A549 treated with CpdA at 1 μM for 4 hours (cell line): ENCODE measurements around the gene NELFB. TPM values are rescaled to one million over a fixed set of nuclear protein-coding genes. Genes with fewer than 3 reads are reported as not detected.

Source experiments
- total RNA-seq: library from RNA; stranded (reverse); fragments of 200-300 nt; extraction: Qiagen RNA extraction; gene quantifications from 5 replicates; pipeline ENCODE4 v1.2.3, GENCODE V29; 2022; ENCODE audit warnings: low read depth

NELFB gene
- total RNA-seq, result 42.8 to 63.0 TPM (median 54.8 TPM) in 5 replicates

DNA sequence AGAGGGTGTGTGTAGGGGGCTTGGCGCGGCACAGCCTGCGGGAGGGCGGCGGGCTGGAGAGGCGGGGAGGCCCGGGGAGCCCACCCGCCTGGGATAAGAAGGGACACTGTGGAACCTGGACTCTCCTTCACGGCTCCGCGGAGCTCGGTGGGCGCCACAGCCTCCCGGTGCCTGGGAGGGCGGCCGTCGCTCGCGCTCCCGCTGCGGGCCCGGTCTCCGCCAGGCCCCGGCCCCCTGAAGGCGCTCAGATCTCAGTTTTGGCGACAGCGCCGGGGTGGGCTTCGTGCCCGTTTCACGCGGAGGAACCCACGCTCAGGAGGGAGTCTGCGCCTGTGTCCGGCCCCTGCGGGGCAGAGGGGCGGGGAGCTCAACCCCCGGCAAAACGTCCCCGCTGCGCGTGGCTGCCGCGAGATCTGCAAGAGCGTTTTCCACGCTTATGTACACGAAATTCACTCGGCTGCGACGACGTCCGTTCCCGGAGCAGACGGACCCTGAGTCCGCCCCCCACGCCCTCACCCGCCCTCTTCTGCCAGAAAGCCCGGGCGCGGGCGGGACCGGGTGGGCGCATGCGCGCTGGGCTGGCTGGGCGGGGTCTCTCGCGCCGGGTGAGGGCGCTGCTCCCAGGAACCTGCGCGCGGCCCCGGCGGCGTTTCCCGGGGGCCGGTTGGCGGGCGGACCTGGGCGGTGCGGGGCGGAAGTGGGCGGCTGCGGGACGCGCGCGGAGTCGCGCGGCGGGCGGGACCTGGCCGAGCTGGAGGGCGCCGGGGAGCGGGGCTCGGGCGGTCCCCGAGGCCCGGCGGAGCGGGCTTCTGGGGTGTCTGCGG is at the start of gene NELFB:
Gene NELFB, plus strand, starts transcription at position 704 of the 824 bp plus-strand sequence.

GRCh38 chr9:137222190-137223077 is 32.7 kb upstream of the NELFB start, which contains the start of gene RNF208:
Gene RNF208 (minus strand): TSS chr9:137222240. CDS start chr9:137221212, 1,028 bp downstream.

DNA sequence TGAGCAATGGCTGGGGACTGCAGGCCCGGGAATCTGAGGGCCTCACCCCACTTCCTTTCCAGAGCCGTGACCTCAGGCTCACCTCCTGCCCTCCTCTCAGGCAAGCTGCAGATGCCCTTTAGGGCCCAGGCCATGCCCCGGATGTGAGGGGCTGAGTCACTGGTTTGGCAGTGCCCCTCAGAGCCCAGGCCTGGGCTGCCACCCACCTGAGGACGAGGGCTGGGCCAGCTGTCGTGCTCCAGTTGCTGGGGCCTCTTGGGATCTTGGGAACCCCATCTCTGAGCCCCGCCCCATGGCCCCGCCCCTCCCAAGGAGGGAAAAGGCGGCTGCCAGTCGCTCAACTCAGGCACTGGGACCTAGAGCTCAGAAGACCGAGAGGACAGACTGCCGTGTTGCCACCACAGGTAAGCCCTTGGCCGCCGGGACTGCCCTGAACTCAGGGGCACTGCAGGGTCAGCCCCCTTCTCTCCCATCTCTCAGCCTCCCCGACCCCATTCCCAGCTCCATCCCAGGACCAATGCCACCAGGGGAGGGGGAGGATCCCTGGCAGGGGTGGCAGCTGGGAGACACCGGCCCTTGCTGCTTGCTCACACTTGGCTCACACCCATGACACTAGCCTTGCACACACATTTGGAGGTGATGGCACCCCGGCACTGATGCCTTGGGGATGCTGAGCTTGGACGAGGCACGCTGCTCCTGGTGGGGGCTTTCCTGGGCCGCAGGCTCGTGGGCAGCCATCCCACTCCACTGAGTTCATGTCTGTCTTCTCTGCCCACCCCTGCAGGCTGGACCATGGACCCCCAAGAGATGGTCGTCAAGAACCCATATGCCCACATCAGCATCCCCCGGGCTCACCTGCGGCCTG is 30.1 kb upstream of the NELFB start, which contains the start of gene CYSRT1:
Gene CYSRT1, plus strand, starts transcription at position 345 of the 865 bp plus-strand sequence. Its CDS starts 448 bp downstream, at position 793.

GRCh38 chr9:137227054-137227852 is 27.9 kb upstream of the NELFB start, which contains the start of gene RNF224:
Gene RNF224 (plus strand): TSS chr9:137227502. CDS start chr9:137228336, 834 bp downstream.

DNA sequence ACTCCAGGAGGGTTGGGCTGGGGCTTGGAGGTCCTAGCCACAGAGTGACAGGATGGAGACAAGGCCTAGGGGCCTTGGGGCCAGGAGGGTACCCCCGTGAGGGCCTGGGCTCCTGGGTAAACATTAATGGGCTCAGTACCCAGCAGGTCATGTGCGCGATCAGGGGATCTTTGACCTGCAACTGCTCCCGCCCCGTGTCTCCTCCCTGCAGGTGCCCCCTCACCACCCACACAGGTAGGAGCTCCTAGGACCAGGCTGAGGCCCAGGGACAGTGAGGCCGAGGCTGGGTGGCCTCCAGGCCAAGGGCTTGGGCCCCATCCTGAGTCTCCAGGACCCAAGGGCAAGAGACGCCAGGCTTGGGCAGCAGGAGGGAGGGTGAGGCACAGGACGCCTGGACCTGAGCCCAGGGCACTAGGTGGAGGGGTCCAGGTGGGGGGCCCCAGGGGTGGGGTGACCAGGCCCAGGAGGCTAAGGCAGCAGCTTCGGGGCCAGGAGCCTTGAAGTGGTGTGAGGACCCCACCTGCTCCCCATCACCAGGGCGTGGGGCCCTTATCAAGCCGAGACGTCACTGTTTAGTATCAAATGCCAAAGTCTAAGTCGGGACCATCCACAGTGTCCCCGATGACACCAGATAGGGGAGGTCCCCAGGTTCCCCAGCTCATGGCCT is 24.3 kb upstream of the NELFB start, which contains the start of gene SLC34A3:
Gene SLC34A3, plus strand, starts transcription at position 197 of the 667 bp plus-strand sequence. CDS start 802 bp downstream, outside the sequence.

DNA sequence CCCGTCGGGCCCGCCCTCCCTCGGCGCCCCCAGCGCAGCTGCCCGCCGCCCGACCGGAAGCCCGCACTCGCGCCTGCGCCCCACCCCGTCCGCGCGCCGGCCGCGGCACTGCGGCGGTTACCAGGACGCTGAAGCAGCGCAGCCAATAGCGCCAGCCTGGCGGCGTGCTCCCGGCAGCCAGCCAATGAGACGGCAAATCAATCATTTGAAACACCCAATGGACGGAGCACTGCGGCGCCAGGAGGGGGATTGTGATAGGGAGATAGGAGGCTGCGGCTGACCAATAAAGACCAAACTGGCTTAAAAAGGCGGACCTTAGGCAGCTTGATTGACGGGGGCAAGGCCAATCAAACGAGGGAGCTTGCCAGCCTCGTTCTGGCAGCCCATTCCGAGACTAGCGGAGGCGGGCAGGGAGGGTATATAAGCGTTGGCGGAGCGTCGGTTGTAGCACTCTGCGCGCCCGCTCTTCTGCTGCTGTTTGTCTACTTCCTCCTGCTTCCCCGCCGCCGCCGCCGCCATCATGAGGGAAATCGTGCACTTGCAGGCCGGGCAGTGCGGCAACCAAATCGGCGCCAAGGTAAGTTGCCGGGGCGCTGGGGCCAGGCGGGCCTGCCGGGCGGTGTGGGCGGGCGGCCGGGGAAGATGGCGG is 14.2 kb upstream of the NELFB start, which contains the start of gene TUBB4B:
Gene TUBB4B, plus strand, starts transcription at position 447 of the 649 bp plus-strand sequence. Its CDS starts 74 bp downstream, at position 521.

GRCh38 chr9:137251194-137251461 is 4.0 kb upstream of the NELFB start, which contains the start of gene STPG3:
Gene STPG3 (plus strand): TSS chr9:137251286. CDS start chr9:137251287, 1 bp downstream.

DNA sequence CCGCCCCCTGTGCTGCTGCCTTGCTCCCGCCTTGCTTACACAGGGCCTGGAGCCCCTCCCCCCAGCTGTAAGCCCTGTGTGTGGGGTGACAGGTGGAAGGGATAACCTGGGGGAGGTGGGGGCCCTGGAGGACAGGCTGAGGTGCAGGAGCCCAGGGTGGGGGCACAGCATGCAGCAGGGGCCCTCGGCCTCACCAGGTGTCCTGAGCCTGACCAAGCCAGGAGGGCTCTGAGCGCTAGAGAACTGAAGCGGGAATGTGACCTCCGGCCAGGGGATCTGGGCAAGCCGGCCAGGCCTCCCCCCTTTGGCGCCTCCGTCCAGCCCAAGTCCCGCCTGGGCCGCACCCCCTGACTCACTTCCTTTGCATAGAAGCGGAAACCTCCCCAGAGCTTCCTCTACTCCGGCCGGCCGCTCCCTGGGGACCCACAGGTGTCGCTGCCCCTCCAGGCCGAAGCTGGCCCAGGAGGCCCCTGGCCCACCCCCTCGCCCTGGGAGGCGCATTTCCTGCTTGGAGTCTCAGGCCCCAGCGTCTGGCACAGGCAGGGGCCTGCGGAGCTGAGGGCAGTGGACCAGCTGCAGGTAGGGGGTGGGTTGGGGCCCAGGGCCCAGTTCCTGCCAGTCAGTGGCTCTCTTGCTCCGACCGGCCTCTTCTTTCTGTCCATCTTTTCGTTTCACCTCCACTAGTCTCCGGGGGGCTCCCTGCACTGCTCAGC is 22.4 kb downstream of the NELFB start, which contains the start of gene TOR4A:
Gene TOR4A, plus strand, starts transcription at position 398 of the 713 bp plus-strand sequence. CDS start 964 bp downstream, outside the sequence.

GRCh38 chr9:137302118-137302448 is 47.0 kb downstream of the NELFB start, which contains the start of gene NRARP:
Gene NRARP (minus strand): TSS chr9:137302271. CDS start chr9:137301928, 343 bp downstream.

Other genes starting within 250 kb of the NELFB start
- gene ABCA2, start 227.1 kb upstream of the NELFB start, total RNA-seq, result 23.2 to 31.7 TPM (median 25.6 TPM) in 5 replicates
- 0.05 TPM in 2 of 5 replicates, not detected in the others for gene FUT7, start 223.2 kb upstream of the NELFB start, total RNA-seq
- gene NPDC1, start 209.2 kb upstream of the NELFB start, total RNA-seq, result 36.7 to 87.5 TPM (median 78.6 TPM) in 5 replicates
- gene ENTPD2, start 201.3 kb upstream of the NELFB start, total RNA-seq, result 0.72 to 1.2 TPM (median 0.76 TPM) in 5 replicates
- 13.9 to 28.6 TPM (median 24.4 TPM) in 5 replicates for gene SAPCD2, start 184.8 kb upstream of the NELFB start, total RNA-seq
- gene UAP1L1, start 177.8 kb upstream of the NELFB start, total RNA-seq, result 9.7 to 15.4 TPM (median 11.3 TPM) in 5 replicates
- 41.0 to 54.7 TPM (median 47.7 TPM) in 5 replicates for gene MAN1B1, start 168.3 kb upstream of the NELFB start, total RNA-seq
- 71.6 to 131 TPM (median 112 TPM) in 5 replicates for gene DPP7, start 140.6 kb upstream of the NELFB start, total RNA-seq
- gene GRIN1, start 116.2 kb upstream of the NELFB start, total RNA-seq, result 0.31 to 1.0 TPM (median 0.38 TPM) in 5 replicates
- 0.48 to 2.1 TPM (median 1.3 TPM) in 5 replicates for gene LRRC26, start 85.3 kb upstream of the NELFB start, total RNA-seq
- not detected in 5 replicates for gene TMEM210, start 83.3 kb upstream of the NELFB start, total RNA-seq
- 25.4 to 37.9 TPM (median 36.1 TPM) in 5 replicates for gene ANAPC2, start 66.8 kb upstream of the NELFB start, total RNA-seq
- 88.4 to 157 TPM (median 143 TPM) in 5 replicates for gene SSNA1, start 66.7 kb upstream of the NELFB start, total RNA-seq
- 5.6 to 11.1 TPM (median 10.3 TPM) in 5 replicates for gene TPRN, start 54.6 kb upstream of the NELFB start, total RNA-seq
- gene TMEM203, start 49.7 kb upstream of the NELFB start, total RNA-seq, result 32.9 to 47.1 TPM (median 45.3 TPM) in 5 replicates
- 15.2 to 19.1 TPM (median 16.4 TPM) in 5 replicates for gene NDOR1, start 49.6 kb upstream of the NELFB start, total RNA-seq
- 1.1 to 2.4 TPM (median 1.9 TPM) in 5 replicates for gene RNF208, start 33.1 kb upstream of the NELFB start, total RNA-seq
- gene CYSRT1, start 30.2 kb upstream of the NELFB start, total RNA-seq, result 3.3 to 5.0 TPM (median 4.0 TPM) in 5 replicates
- 0.10 to 0.24 TPM (median 0.20 TPM) in 5 replicates for gene RNF224, start 27.8 kb upstream of the NELFB start, total RNA-seq
- 0.07 to 0.13 TPM (median 0.08 TPM) in 5 replicates for gene SLC34A3, start 24.4 kb upstream of the NELFB start, total RNA-seq
- 595 to 818 TPM (median 736 TPM) in 5 replicates for gene TUBB4B, start 14.0 kb upstream of the NELFB start, total RNA-seq
- not detected in 5 replicates for gene STPG3, start 4.0 kb upstream of the NELFB start, total RNA-seq
- 17.8 to 30.2 TPM (median 27.4 TPM) in 5 replicates for gene TOR4A, start 22.4 kb downstream of the NELFB start, total RNA-seq
- 2.7 to 7.1 TPM (median 5.4 TPM) in 5 replicates for gene NRARP, start 46.9 kb downstream of the NELFB start, total RNA-seq
- 6.1 to 7.4 TPM (median 6.9 TPM) in 5 replicates for gene EXD3, start 167.8 kb downstream of the NELFB start, total RNA-seq
- 1.0 to 1.5 TPM (median 1.5 TPM) in 5 replicates for gene NOXA1, start 168.1 kb downstream of the NELFB start, total RNA-seq
- 0.21 to 0.52 TPM (median 0.28 TPM) in 5 replicates for gene ENTPD8, start 186.0 kb downstream of the NELFB start, total RNA-seq
- 30.9 to 45.8 TPM (median 39.2 TPM) in 5 replicates for gene NSMF, start 204.0 kb downstream of the NELFB start, total RNA-seq